GM19240 (cell line): ENCODE data around the gene HNRNPU.

Experiments used
- DNase-seq: peaks from one replicate; pipeline ENCODE4 v3.0.0; 2011; ENCODE audit warnings: low spot score; ENCODE audit not compliant: insufficient read length

Gene HNRNPU

DNA sequence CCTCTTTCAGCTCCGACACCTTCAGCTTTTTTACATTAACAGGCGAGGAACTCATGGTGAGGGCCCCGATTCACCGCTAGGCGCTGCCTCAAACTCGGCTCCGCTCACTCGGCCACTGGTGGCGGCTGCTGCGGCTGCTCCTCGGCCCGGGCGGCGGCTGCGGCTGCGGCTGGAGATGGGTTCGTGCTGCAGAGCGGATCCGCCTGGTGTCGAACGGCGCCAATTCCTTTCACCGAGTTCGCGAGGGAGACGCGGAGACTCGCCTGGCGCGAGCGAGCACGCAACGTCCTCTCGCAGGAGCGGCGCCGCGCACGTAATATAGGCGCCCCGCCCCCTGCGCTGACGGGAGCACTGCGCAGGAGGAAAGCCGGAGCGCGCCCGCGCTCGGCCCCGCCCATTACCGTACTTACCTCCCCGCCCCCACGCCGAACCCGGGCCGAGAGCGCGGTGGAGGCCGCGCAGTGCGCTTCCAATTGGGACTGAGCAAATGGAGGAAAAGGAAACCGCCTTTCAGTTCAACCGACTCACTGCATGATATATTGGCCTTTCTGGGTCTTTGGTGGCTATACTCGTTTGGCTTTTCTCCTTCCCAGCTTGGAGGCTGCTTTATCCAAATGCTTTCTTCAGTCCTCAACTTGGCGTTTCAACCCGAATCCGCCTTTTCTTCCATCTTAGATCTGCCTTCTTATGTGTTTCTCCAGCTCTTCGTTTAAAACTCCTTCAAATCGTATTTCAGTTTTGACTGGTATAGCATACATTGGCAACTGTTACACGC, at the start of gene HNRNPU:
TSS of gene HNRNPU (minus strand) at position 291 of the 775 bp plus-strand sequence. CDS start at position 55, 236 bp downstream.
- peak; percentile 61 for DNase-seq

- no peak for DNase-seq
Measured at GRCh38 chr1:244913806-244914205, 49.5 kb upstream of the HNRNPU start.

- DNase-seq: no peak
Measured at GRCh38 chr1:244904119-244904518, 39.8 kb upstream of the HNRNPU start.

- DNase-seq: no peak
Measured at GRCh38 chr1:244901400-244902015, 37.2 kb upstream of the HNRNPU start.

DNA sequence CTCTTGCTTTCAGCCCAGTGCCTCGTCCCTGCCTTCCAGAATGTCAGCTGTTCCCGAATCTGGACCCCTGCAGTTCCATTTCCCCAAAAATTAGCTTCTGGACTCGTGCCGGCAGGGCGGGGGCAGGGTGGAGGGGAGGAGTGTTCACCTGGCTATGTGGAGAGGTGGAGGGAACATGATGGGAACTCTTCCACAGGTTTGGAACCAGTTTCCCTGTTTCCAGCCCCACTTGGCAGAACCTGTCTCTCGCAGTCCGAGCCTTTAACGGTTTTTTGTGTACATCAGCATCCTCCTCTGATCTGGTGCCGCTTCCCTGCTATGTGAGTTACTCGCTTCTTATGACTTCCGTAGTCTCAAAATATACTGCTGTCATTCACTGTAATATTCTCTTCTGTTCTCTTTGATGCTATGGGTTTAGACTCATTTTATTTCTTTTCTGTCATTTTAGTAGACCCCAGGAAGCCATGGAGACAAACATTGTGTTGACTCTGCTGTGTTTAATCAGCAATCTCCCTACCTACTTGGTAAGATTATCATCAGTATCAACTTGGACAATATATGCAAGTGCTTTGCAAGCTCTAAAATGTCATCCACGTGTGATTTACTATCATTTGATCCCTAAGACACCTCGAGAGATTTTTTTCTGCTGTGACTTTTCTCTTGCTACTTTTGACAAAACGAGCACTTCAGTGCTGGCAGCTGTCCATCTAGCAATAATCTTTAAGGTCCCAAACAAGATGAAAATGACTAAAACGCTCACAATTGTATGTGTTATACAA, 33.3 kb upstream of the HNRNPU start:
- DNase-seq: no peak

DNA sequence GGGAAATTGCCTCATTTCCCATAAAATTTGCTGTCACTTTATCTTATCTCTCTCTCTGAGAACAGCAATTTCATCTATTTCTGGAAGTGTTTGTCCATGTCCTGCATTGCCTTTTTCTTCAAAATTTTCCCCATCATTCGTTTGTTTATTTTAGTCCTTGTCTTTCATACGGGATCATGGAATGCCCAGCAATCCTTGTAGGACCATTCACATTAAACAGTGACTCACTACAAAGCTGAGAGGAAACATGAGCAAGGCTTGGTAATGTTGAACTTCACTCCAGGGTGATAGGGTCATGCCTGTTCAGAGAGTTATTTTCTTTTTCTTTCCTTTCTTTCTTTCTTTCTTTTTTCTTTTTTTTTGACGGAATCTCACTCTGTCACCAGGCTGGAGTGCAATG, 32.2 kb upstream of the HNRNPU start:
- DNase-seq: no peak

DNA sequence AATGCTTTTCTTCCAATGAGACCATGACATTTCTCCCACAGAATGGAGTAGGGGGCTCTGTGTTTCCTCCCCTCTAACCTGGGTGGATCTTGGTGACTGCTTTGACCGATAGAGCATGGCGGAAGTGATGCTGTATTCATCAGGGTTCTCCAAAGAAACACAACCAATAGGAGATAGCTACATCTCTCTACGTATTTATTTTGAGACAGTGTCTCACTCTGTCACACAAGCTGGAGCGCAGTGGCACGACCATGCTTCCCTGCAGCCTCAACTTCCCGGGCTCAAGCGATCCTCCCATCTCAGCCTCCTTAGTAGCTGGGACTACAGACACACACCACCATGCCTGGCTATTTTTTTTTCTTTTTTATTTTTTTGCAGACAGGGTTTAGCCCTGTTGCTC, 29.5 kb upstream of the HNRNPU start:
- DNase-seq: no peak

DNA sequence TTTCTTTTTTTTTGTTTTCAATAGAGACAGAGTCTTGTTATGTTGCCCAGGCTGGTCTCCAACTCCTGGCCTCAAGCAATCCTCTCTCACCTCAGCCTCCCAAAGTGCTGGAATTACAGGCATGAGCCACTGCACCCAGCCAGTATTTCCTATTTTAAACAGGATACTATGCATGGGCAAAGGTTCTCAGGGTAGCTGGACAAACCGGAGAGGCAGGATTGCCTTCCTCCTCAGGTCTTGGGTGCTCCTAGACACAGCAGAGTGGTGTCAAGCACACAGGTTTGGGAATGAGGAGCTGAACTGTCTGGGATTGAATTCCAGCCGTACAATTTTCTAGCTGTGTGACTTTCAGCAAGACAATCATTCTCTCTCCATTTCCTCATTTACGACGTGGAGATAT, 22.9 kb upstream of the HNRNPU start:
- no peak for DNase-seq

DNA sequence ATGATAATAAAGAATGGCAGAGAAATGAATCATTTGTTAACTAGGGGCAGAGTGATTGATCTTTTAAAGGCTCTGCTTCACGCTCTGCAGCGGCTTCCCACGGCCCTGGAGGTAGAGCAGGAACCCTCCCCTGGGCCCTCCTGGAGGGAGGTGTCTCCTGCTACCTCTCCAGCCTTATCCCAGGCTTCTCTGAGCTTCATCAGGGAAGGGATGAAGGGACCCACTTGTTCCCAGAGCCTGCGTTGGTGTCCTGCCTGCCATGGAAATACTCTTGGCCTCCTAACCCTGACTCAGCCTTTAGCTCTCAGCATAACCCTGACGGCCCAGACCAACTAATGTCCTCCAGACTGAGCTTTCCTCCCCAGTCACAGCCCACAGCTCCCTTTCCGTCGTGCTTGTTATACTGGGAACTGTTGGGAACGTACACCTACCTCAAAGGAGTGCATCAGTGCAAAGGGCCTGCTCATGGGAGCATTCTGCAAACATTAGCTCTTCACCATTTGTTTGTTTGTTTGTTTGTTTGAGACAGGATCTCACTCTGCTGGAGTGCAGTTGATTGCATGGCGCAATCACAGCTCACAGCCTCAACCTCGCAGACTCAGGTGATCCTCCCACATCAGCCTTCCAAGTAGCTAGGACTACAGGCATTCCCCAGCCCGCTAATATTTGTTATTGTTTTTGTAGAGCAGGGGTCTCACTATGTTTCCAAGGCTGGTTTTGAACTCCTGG, 17.4 kb upstream of the HNRNPU start:
- DNase-seq: no peak

- no peak for DNase-seq
Measured at GRCh38 chr1:244878681-244879080, 14.3 kb upstream of the HNRNPU start.

GRCh38 chr1:244876228-244876910, 12.0 kb upstream of the HNRNPU start:
- no peak for DNase-seq

DNA sequence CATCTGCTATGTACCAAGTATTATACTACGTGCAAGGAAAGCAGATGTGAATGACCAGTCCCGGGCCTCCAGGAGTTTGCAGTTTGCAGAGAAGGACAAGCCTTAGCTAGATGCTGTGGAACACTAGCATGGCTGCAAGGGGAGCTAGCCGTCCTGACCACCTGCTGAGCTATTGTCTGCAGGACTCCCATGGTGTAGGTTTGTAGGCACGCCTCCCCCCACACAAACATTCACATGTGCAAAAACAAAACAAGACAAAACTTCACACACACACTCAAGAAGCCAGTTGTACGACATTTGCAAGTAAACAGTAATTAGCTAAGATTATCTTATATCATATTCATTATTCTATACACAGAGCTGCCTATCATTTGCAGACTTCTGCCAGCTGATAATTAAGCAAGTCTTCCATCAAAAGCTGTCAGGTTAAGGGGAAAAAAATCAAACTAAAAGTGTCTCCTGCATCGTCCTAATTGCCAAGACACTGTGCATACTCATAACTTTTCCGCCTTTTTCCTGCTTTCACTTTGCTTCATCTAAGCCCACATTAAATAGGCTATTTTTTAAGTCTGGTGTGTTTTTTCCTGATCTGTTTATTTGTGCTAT, 10.7 kb upstream of the HNRNPU start:
- DNase-seq: no peak

DNA sequence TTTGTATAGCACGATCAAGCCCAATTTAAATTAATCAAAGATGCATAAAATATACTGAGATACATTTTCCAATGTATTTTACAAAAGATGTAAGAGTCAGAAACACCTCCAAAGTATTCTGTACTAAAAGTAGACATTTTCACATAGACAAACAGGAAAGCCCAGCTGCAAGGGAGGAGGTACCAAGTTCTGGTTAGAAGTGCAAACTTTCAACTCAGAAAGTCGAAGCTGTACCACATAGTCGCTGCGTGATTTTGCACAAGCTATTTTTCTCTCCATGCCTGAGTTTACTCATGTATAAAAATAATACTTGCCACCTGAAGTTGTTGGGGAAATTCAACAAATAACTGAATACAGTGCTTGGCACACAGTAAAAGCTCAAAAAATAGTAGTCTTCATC, 5.6 kb upstream of the HNRNPU start:
- no peak for DNase-seq

DNA sequence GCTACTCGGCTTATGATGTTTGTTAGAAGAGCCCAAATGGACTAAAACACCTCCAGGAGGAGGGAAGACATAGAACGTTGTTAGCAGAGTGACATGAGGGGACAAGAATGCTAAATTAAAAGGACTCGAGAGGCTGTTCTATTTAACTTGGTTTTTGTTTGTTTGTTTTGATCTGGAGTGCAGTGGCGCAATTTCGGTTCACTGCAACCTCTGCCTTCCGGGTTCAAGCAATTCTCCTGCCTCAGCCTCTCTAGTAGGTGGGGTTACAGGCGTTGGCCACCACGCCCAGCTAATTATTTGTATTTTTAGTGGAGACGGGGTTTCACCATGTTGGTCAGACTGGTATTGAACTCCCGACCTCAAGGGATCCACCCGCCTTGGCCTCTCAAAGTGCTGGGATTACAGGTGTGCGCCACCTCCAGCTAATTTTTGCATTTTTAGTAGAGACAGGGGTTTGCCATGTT, 5.1 kb upstream of the HNRNPU start:
- DNase-seq: no peak

DNA sequence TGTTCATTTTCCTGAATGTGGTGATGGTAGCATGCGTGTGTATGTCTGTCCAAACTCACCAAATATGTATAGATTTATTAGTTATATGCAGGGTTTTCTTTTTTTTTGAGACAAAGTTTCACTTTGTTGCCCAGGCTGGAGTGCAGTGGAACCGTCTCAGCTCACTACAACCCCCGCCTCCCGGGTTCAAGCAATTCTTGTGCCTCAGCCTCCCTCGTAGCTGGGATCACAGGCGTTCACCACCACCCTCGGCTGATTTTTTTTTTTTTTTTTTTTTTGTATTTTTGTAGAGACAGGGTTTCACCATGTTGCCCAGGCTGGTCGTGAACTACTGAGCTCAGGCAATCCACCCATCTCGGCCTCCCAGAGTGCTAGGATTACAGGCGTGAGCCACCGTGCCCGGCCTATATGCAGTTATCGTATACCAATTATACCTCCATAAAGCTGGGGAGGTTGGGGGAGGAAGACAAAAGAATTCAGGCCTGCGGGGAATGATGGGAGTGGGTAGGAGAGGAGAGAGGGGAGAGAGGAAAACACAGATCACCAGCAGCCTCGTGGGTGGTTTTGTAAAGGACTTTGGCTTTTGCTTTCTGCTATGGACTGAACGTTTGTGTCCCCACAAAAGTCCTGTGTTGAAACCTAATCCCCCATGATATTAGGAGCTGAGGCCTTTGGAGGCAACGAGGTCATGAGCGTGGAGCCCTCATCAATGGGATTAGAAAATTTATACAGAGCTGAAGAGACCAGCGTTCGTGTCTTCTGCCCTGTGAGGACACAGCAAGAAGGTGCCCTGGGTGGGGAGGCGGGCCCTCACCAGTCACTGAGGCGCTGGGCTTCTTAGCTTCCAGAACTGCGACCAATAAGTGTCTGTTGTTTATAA, 4.4 kb upstream of the HNRNPU start:
- no peak for DNase-seq

GRCh38 chr1:244866355-244866754, 2.0 kb upstream of the HNRNPU start:
- no peak for DNase-seq

- DNase-seq: no peak
Measured at GRCh38 chr1:244865820-244866219, 1.5 kb upstream of the HNRNPU start.

DNA sequence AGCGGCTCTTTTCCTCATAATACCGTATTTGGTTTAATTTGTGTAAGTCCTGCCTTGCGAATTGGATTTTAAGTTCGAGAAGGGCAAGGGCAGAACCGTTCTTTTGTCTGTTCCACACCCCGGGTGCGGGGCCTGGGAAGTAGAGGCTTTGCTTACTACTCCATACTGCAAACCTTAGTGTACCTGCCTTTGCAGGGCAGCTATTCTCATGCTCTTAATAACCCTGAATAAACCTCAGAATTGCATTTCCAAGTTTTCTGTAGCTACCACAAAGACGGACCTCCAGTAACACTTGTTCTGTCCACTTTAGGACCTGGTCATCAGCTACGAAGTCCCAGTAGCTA, 657 bp upstream of the HNRNPU start:
- no peak for DNase-seq

DNA sequence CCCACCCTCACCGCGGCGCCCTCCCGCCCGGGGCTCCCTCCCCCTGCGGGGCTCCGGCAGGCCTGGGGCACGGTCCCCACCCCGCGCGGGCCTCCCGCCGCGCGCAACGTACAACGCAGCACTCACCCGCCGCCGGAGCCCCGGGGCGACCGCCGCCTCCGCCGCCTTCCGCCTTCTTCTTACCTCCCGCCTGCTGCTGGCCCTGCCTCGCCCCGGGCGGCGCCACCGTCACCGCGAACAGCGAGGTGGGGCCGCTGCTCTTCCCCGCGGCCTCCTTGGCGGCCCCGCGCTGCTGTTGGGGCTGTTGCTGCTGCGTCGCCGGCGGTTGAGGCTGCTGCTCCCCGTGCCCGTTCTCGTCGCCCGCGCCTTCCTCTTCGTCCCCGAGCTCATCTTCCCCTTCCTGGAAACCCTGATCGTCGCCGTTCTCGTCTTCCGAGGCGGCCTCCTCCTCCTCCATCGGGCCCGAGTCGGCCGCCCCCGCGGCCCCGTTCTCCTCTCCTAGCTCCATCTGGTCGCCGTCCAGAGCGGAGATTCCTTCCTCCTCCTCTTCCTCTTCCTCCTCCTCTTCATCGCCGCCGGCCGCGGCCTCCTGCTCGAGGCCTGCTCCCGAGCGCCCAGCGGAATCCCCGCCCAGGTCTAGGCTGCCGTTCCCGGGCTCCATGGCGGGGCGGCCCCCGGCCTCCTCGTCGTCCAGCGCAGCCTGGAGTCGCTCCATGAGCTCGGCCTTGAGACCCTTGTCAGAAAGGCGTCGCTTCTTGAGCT, 671 bp downstream of the HNRNPU start:
- DNase-seq: no peak
